Muscle layer of colon (tissue), 2 donors: ENCODE results near the gene LORICRIN.

ENCODE experiments used
- H3K27ac ChIP-seq: one replicate; pipeline ENCODE4 v1.7.0; 2013; ENCODE audit warnings: low read depth, mild to moderate bottlenecking, low read length, moderate library complexity
- H3K27me3 ChIP-seq, 2 donors: one replicate each; pipeline ENCODE4 v1.7.0; 2013; ENCODE audit warnings: low read length in 2 of 2, mild to moderate bottlenecking in 2 of 2; ENCODE audit not compliant: insufficient read depth in 2 of 2, control insufficient read depth in 1 of 2
- H3K36me3 ChIP-seq: one replicate; pipeline ENCODE4 v1.7.0; 2013; ENCODE audit warnings: mild to moderate bottlenecking, low read length; ENCODE audit not compliant: insufficient read depth
- H3K4me1 ChIP-seq: one replicate; pipeline ENCODE4 v1.7.0; 2013; ENCODE audit warnings: mild to moderate bottlenecking, low read length; ENCODE audit not compliant: insufficient read depth
- H3K4me3 ChIP-seq, 2 donors: one replicate each; pipeline ENCODE4 v1.7.0; 2013; ENCODE audit warnings: low read length in 2 of 2, low read depth in 1 of 2, mild to moderate bottlenecking in 1 of 2, moderate library complexity in 1 of 2
- H3K9ac ChIP-seq: one replicate; pipeline ENCODE4 v1.7.0; 2013; ENCODE audit warnings: low read length
- H3K9me3 ChIP-seq: one replicate; pipeline ENCODE4 v1.7.0; 2013; ENCODE audit warnings: mild to moderate bottlenecking, low read length
- donor health status: abdominal sarcoma.
- donor health status: Adenocarcinoma of cecum.

Gene LORICRIN

DNA sequence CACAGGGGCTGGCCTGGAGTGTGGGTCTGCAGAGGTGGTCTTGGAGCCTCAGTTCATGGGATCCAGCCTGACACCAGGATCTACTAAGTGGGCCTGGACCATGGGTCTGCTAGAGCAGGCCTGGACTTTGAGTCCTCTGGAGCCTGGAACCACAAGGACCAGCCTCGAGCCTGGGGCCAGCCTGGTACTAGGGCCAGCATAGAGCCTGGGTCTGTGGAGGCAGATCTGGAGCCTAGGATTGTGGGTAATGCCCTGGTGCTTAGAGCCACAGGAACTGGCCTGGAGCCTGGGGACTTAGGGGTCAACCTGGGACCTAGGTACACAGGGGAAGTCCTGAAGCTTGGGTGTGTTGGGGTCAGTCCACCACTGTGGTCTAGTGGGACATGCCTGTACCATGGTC, 12.7 kb downstream of the LORICRIN start:
- Histone ChIP-seq H3K27me3 (no peaks in the 10 kb centered on the region), H3K27ac (no peak overlapping the region)

DNA sequence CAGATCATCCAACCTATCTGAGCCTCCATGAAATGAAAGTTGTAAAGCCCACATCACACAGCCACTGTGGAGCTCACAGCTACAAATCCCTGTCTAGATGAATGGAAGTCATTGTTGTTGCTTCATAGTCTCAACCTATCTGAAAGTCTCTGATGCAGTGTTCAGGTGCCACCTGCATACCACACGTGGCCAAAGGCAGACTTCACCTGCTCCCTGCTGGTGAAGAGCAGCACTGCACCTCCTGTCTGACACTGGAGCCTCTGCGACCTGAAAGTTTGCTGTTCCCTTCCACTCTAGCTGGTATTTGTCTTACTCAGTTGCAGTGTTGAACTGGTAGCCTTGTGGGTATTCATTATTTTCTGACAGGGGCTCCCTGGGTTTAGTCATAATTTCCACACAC, 18.4 kb downstream of the LORICRIN start:
- Histone ChIP-seq H3K27me3 (no peaks in the 10 kb centered on the region), H3K9me3 (no peaks in the 10 kb centered on the region), H3K4me1 (no peaks in the 10 kb centered on the region), H3K36me3 (no peaks in the 10 kb centered on the region), H3K4me3 (no peak overlapping the region), H3K9ac (no peak overlapping the region), H3K27ac (no peak overlapping the region)

More for the DNA sequence above, 12.7 kb downstream of the LORICRIN start:
- H3K36me3 ChIP-seq: no peaks in the 10 kb centered on the region
- no peaks in the 10 kb centered on the region for H3K4me1 ChIP-seq
- no peak overlapping the region for H3K9ac ChIP-seq
- H3K4me3 ChIP-seq: no peak overlapping the region
- no peaks in the 10 kb centered on the region for H3K9me3 ChIP-seq

DNA sequence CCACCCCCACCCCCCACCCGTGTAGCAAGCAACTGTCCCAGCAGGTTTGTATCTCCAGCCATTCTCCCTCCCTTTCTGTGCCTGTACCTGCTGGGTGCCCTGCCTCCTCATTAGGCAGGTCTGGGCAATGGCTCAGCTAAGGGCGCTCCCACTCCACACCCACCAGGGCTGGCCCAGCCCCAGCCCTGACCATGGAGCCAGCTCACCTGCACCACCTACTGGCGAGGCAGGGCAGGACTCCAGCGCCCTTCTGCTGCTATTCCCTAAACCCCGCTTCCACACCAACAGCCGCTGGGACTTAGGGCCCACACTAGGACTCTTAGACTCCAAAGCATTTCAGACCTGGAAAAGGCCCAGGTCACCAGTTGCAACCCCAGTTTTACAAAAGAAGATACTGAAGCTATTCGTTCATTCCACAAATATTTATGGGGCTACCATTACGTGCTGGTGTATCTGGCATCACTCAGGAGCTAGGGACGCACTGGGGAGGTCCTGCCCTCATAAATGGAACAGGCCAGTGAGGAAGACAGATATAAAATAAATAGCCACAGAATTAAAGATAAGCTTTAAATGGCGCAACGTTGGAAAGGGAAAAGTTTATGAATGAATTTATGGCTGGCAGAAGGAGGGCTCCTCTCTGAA, 29.3 kb downstream of the LORICRIN start:
- Histone ChIP-seq H3K4me3 (no peak overlapping the region), H3K27ac (no peak overlapping the region), H3K36me3 (no peaks in the 10 kb centered on the region), H3K27me3 (no peaks in the 10 kb centered on the region), H3K9ac (no peak overlapping the region), H3K4me1 (no peaks in the 10 kb centered on the region), H3K9me3 (no peaks in the 10 kb centered on the region)

DNA sequence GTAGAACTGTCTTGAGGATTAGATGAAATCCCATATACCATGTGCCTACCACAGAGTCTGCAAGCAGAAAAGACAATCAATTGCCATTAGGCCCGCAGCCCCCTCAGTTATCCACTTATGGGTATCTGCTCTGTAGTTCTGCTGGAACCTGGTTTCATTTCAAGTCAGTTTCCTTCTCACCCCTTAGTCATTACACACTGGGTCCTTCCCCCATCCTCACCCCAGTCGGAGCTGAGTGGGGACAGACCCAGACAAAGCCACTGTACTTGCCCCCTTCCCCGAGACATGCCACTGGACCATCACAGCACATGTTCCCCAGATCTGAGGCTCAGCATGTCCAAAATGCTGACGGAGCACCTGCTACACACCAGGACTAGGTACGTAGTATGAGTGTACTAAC, 32.0 kb downstream of the LORICRIN start:
- H3K9me3 ChIP-seq: no peaks in the 10 kb centered on the region
- H3K4me3 ChIP-seq: no peak overlapping the region
- H3K4me1 ChIP-seq: no peaks in the 10 kb centered on the region
- no peak overlapping the region for H3K9ac ChIP-seq
- no peaks in the 10 kb centered on the region for H3K36me3 ChIP-seq
- no peaks in the 10 kb centered on the region for H3K27me3 ChIP-seq
- no peak overlapping the region for H3K27ac ChIP-seq

DNA sequence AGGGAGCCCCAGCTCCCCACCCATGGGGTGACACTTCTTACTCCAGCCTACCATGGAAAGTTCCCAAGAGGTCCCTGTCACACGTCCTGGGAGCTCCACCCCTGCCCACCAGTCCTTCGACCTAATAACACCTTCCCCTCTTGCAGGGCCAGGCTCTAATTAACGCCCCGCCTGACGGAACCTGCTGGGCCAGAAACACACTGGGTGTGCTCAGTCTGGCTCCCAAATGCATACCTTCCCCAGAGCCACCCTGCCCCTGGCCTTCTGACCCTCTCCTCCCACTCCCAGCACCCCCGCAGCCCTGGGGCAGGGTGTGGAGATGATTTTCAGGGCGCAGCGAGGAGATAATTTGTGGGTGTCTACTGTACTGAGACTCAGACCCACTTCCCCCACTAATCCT, 32.7 kb downstream of the LORICRIN start:
- Histone ChIP-seq H3K9me3 (no peaks in the 10 kb centered on the region), H3K9ac (no peak overlapping the region), H3K27ac (no peak overlapping the region), H3K36me3 (no peaks in the 10 kb centered on the region), H3K27me3 (no peaks in the 10 kb centered on the region), H3K4me1 (no peaks in the 10 kb centered on the region), H3K4me3 (no peak overlapping the region)

DNA sequence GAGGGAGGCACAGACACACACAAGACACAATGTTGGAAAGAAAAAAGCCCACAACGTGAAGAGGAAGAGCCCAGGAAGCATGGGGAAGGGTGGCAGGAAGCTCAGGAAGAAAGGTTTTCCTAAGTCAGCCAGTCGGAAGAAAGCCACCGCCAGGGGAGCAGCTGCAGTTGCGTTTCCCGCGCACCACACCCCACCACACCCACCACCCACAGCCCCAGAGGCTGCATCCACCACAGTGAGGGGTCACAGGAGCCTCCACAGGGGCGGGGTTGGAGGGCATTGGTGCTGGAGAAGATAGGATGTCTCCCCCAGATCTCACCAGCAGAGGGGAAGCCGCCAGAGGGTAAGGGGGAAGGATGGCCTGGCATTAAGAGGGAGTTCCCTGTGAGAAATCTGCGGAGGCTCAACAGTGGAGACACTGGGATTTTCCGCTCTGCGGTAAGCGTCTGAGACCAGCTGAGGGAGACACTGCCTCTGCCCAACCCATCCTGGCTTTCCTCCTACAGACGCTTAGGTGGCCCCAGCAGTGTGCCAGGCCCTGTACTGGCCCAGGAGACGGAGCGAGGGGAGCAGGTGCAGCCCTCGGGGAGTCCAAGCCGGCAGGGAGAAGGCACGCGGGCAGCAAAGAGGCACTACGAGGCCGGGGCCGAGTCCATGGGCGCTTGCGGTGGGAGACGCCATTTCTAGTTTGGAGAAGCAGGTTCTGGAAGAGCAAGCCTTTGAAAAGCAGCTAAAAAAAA, 33.4 kb downstream of the LORICRIN start:
- Histone ChIP-seq H3K4me3 (no peak overlapping the region), H3K9me3 (no peaks in the 10 kb centered on the region), H3K27me3 (no peaks in the 10 kb centered on the region), H3K36me3 (no peaks in the 10 kb centered on the region), H3K27ac (no peak overlapping the region), H3K4me1 (no peaks in the 10 kb centered on the region), H3K9ac (no peak overlapping the region)

DNA sequence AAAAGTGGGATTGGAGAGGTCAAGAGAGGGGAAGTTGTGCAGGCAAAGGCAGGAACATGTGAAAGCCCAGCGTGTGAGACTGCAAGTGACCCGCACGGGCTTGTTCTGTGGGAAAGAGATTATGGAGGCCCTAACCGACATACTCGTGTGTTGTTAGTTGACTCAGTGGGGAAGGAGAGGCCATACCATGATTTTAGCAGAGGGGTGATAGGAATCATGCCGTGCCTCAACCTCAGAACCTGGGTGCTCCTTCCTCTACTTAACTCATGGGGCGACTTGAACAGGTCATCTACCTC, 33.9 kb downstream of the LORICRIN start:
- no peaks in the 10 kb centered on the region for H3K4me1 ChIP-seq
- H3K9me3 ChIP-seq: no peaks in the 10 kb centered on the region
- no peak overlapping the region for H3K9ac ChIP-seq
- H3K27ac ChIP-seq: no peak overlapping the region
- H3K36me3 ChIP-seq: no peaks in the 10 kb centered on the region
- H3K4me3 ChIP-seq: no peak overlapping the region
- H3K27me3 ChIP-seq: no peaks in the 10 kb centered on the region

DNA sequence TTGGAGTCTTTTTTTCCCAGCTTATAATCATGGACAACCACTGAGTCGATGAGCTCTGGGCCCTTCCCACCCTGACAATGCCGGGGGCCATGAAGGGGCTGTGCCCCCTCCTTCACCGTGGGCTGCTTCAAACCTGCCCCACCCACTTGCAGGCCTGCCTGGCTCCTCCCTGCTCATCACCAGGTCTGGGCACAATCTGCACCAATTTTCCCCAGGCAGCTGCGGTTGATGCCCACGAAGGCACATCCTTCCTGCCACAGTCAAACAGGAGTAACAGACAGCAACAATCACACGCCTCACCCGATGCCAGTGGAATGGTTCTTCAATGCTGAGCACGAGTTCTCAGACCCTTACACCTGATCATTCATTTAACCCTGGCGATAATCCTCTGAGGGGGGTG, 34.4 kb downstream of the LORICRIN start:
- Histone ChIP-seq H3K4me1 (no peaks in the 10 kb centered on the region), H3K36me3 (no peaks in the 10 kb centered on the region), H3K9me3 (no peaks in the 10 kb centered on the region), H3K4me3 (no peak overlapping the region), H3K27me3 (no peaks in the 10 kb centered on the region), H3K9ac (no peak overlapping the region), H3K27ac (no peak overlapping the region)

DNA sequence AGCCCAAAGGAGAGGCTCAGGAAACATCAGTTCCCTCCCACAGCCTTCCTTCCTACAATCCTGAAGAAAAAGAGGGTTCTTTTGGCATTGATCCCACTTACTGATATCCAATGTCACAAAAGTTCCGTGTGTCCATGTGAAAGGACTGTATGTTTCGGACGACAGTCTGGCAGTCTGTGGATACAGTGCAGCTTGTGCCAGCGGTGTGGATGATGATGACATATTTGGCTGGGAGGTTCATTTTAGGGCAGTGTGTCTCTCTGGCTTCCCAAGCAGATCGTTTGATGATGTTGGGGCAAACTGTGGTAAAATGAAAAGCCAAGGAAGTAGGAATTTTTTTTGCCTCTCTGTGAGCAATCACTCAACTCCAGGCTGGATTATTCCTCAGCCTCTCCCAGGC, 42.8 kb downstream of the LORICRIN start:
- Histone ChIP-seq H3K9me3 (no peaks in the 10 kb centered on the region), H3K4me1 (no peaks in the 10 kb centered on the region), H3K27ac (no peak overlapping the region)

DNA sequence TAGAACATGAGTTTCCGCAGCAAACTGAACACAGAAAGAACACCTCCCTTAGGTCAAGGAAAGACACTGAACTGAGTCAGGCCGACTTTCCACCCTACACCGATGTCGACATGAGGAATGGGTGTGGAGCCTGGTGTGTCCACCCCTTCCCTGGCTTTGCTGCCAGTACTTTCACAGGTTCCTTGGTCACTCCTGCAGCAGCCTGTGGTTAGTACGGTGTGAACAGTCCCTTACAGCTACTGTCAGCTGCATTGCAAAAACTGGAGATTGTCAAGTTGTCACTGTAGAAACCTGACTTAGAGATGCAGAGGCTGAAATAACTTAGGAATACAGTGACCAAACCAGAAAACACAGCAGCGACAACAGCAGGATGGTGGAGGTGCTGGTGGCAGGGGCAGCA, 46.2 kb downstream of the LORICRIN start:
- Histone ChIP-seq H3K9ac (no peak overlapping the region), H3K9me3 (no peaks in the 10 kb centered on the region), H3K4me1 (no peaks in the 10 kb centered on the region), H3K27ac (no peak overlapping the region), H3K27me3 (no peaks in the 10 kb centered on the region), H3K4me3 (no peak overlapping the region), H3K36me3 (no peaks in the 10 kb centered on the region)

More for the DNA sequence above, 42.8 kb downstream of the LORICRIN start:
- H3K9ac ChIP-seq: no peak overlapping the region
- no peak overlapping the region for H3K4me3 ChIP-seq
- H3K36me3 ChIP-seq: no peaks in the 10 kb centered on the region
- no peaks in the 10 kb centered on the region for H3K27me3 ChIP-seq

DNA sequence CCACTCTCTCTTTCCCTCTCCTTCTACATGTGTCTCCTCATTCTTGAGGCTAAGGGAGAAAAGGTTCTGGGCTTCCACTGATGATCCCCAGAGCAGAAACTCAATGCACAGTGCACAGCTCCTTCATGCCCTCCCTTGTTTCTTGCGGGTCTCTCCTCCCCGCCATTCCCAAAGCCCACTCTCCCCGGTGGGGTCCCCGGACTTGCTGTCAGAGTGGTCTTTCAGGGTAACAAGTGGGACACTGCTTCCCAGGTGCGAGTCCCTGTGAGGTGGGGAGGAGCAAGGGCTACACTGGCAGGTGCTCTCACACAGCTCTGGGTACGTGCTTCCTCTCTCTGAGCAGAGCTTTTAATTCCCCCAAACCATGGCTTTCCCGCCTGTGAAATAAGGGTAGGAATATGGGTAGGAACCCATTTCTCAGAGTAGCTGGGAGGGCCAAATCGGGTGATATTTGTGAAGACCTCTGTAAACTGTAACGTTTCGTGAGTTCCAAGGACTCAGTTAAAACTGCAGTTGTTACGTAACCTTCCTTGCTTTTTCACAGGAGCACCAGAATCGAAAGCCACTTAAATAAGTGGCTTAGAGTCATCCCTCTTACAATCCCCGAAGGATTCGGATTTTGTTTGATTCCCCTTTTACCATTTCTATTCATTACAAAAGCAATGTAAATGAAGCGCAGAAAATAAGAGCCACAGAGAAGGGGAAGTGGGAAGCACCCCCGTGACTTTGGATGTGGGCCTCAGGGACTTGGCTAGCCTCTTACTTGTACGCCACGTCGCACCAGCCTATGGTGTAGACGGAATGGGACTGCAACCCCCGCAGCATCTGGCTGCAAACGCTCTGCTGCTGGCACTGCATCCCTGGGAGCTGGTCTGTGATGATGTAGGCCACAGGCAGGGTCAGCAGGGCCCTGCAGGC, 47.1 kb downstream of the LORICRIN start:
- Histone ChIP-seq H3K9me3 (no peaks in the 10 kb centered on the region), H3K9ac (no peak overlapping the region), H3K27ac (no peak overlapping the region), H3K4me1 (no peaks in the 10 kb centered on the region), H3K36me3 (no peaks in the 10 kb centered on the region), H3K27me3 (no peaks in the 10 kb centered on the region), H3K4me3 (no peak overlapping the region)
